Esophagus (tissue), 2 donors: ENCODE results near the gene UBXN11. TPM values are rescaled to one million over a fixed set of nuclear protein-coding genes. Genes with fewer than 3 reads are reported as not detected.
"Not testable (repeated sequence)": the region's sequence is repeated elsewhere in the genome, so short reads cannot be mapped to it uniquely, and the experiment has no call there.

ENCODE experiments used
- H3K27ac ChIP-seq, 2 donors: one replicate each; pipeline ENCODE4 v1.5.1; 2013; ENCODE audit warnings: low read depth in 2 of 2, mild to moderate bottlenecking in 2 of 2, inconsistent platforms in 1 of 2, low read length in 1 of 2, moderate library complexity in 1 of 2
- H3K27me3 ChIP-seq, 2 donors: one replicate each; pipeline ENCODE4 v1.6.1; 2013; ENCODE audit warnings: low read length in 2 of 2, control low read depth in 1 of 2, mild to moderate bottlenecking in 1 of 2; ENCODE audit not compliant: insufficient read depth in 2 of 2, control insufficient read depth in 1 of 2
- H3K36me3 ChIP-seq, 2 donors: one replicate each; pipeline ENCODE4 v1.6.1; 2013; ENCODE audit warnings: low read length in 1 of 2; ENCODE audit not compliant: control insufficient read depth in 2 of 2, insufficient read depth in 2 of 2
- H3K4me1 ChIP-seq, 2 donors: one replicate each; pipeline ENCODE4 v1.6.1; 2013; ENCODE audit warnings: low read length in 1 of 2; ENCODE audit not compliant: control insufficient read depth in 2 of 2, insufficient read depth in 2 of 2
- H3K4me3 ChIP-seq, 2 donors: one replicate each; pipeline ENCODE4 v1.5.1; 2013; ENCODE audit warnings: low read length in 2 of 2, mild to moderate bottlenecking in 2 of 2, low read depth in 1 of 2, moderate library complexity in 1 of 2
- H3K9me3 ChIP-seq, 2 donors: one replicate each; pipeline ENCODE4 v1.6.1; 2013; ENCODE audit warnings: mild to moderate bottlenecking in 2 of 2, low read depth in 1 of 2, low read length in 1 of 2, moderate library complexity in 1 of 2; ENCODE audit not compliant: control insufficient read depth in 2 of 2, insufficient read depth in 1 of 2
- WGBS, 2 donors: extraction: QIAGEN DNeasy Blood & Tissue Kit; methylation state at CpG; one replicate each; pipeline ENCODE4 v1.1.7; 2013; 5-methylcytosine and 5-hydroxymethylcytosine counted together
- polyA plus RNA-seq, 2 donors: library from polyadenylated mRNA; stranded (reverse); fragments of 200-250 nt; gene quantifications; one replicate each; pipeline ENCODE4 v1.2.3, GENCODE V29; 2013
- donor health status: healthy with polysubstance abuse.
- donor health status: Bipolar disorder and iron deficiency.

The UBXN11 gene
- polyA plus RNA-seq, 2 donors: 10.1 to 16.0 TPM

GRCh38 chr1:26314501-26314900, 8.1 kb upstream of the UBXN11 start:
- Histone ChIP-seq H3K27me3 (no peaks in the 10 kb centered on the region), H3K36me3 (peaks cover 0 to 2% of the 10 kb centered on the region in 2 donors), H3K4me3 (no peak overlapping the region), H3K9me3 (no peaks in the 10 kb centered on the region), H3K4me1 (peaks cover 0 to 4% of the 10 kb centered on the region in 2 donors), H3K27ac (no peak overlapping the region)
- 87% methylated on average over 5 of the region's 5 CpGs for WGBS, 2 donors

DNA sequence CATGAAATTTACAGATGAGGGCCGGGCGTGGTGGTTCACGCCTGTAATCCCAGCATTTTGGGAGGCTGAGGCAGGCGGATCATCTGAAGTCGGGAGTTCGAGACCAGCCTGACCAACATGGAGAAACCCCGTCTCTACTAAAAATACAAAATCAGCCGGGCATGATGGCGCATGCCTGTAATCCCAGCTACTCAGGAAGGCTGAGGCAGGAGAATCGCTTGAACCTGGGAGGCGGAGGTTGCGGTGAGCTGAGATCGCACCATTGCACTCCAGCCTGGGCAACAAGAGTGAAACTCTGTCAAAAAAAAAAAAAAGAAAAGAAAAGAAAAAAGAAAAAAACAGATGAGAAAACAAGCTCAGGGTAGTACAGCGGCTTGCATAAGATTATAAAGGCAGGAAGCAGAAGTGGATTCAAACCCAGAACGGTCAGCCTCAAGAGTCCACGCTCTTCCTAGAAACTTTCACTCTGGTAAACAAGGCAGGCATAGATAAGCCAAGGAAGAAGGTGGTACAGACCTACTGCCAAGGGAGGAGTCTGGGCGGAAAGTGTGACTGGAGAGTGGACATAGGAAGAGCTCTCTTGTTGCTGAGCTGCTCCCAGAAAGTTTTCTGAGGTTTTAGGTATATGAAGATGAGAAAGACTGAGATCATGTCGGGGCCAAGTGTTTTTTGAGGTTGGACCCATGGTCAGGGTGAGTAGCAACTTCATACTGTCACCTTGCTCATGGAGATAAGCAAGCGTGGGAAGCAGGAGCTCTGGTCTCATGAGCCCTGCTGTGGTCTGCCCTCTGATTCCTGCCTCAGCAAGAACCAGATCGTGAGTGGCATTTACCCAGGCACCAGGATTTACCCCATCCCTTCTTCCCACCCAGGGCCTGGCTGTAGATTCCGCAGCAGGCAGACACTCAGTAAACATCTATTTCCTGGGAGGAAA, 1.8 kb upstream of the UBXN11 start:
- not testable (repeated sequence) for H3K4me3 ChIP-seq, H3K36me3 ChIP-seq, H3K9me3 ChIP-seq, H3K27me3 ChIP-seq, H3K4me1 ChIP-seq, H3K27ac ChIP-seq
- WGBS, 2 donors: 78 to 80% methylated on average over 21 of the region's 21 CpGs

GRCh38 chr1:26307363-26307781, 936 bp upstream of the UBXN11 start:
- Histone ChIP-seq H3K4me3 (no peak overlapping the region), H3K36me3 (no peaks in the 10 kb centered on the region)
- WGBS, 2 donors: 34 to 36% methylated on average over 6 of the region's 6 CpGs

GRCh38 chr1:26305667-26306289, 658 bp downstream of the UBXN11 start:
- peak overlapping the region; percentile 73 to 79 for H3K4me3 ChIP-seq
- no peaks in the 10 kb centered on the region for H3K9me3 ChIP-seq
- H3K27me3 ChIP-seq: no peaks in the 10 kb centered on the region
- peak overlapping the region in 1 of 2 donors; percentile 62 for H3K27ac ChIP-seq
- H3K36me3 ChIP-seq: peaks cover 0 to 2% of the 10 kb centered on the region in 2 donors
- 23 to 26% methylated on average over 8 of the region's 8 CpGs for WGBS, 2 donors
- H3K4me1 ChIP-seq: peaks cover 0 to 7% of the 10 kb centered on the region in 2 donors

More at GRCh38 chr1:26307363-26307781, 936 bp upstream of the UBXN11 start:
- Histone ChIP-seq H3K9me3 (no peaks in the 10 kb centered on the region), H3K4me1 (peaks cover 0 to 7% of the 10 kb centered on the region in 2 donors), H3K27ac (peak overlapping the region in 1 of 2 donors; percentile 15), H3K27me3 (no peaks in the 10 kb centered on the region)

DNA sequence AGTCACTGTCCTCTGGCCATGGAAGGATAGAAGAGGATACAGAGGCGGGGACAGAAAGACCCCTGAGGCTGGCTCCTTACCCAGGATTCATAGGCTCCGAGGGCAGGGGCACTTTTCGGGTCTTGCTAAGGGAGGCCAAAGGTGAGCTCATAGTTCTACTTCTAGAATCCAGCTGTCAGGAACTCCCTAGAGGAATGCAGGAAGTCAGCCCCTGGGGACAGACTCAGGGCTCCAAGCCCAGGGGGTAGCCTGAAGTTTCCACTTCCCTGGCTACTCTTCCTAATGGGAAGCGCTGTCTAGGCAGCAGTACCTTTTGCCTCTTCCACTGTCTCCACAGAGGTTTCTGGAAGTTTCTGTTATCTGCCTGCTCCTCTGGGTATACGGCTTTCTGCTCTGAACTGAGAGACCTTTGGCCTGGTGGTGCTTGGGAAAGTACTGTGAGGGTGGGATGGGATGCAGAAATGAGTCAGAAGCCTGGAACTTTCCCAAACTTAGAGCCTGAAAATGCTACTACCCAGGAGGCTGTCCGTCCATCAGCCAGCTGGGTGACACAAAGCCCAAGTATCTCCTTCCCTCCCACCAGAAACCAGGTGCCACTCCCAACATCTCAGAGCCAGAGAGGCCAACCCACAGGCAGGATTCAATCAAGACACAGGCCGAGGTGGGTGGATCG, 3.6 kb downstream of the UBXN11 start:
- Histone ChIP-seq H3K4me3 (no peak overlapping the region), H3K27me3 (no peaks in the 10 kb centered on the region), H3K27ac (no peak overlapping the region), H3K36me3 (peaks cover 0 to 2% of the 10 kb centered on the region in 2 donors), H3K4me1 (peaks cover 0 to 7% of the 10 kb centered on the region in 2 donors), H3K9me3 (no peaks in the 10 kb centered on the region)
- 75% methylated on average over 8 of the region's 8 CpGs for WGBS, 2 donors

- Histone ChIP-seq H3K4me3 (no peak overlapping the region), H3K36me3 (peaks cover 0 to 2% of the 10 kb centered on the region in 2 donors), H3K9me3 (no peaks in the 10 kb centered on the region), H3K27ac (no peak overlapping the region), H3K27me3 (no peaks in the 10 kb centered on the region), H3K4me1 (peaks cover 0 to 2% of the 10 kb centered on the region in 2 donors)
- 77 to 78% methylated on average over 11 of the region's 11 CpGs for WGBS, 2 donors
These were observed 5.7 kb downstream of the UBXN11 start for GRCh38 chr1:26300578-26301275.

- 71 to 77% methylated on average over 6 of the region's 6 CpGs for WGBS, 2 donors
- H3K4me3 ChIP-seq: no peak overlapping the region
- H3K4me1 ChIP-seq: no peaks in the 10 kb centered on the region
- H3K27me3 ChIP-seq: no peaks in the 10 kb centered on the region
- no peaks in the 10 kb centered on the region for H3K9me3 ChIP-seq
- no peak overlapping the region for H3K27ac ChIP-seq
- H3K36me3 ChIP-seq: peaks cover 0 to 2% of the 10 kb centered on the region in 2 donors
These were observed 8.7 kb downstream of the UBXN11 start for GRCh38 chr1:26297791-26298124.

DNA sequence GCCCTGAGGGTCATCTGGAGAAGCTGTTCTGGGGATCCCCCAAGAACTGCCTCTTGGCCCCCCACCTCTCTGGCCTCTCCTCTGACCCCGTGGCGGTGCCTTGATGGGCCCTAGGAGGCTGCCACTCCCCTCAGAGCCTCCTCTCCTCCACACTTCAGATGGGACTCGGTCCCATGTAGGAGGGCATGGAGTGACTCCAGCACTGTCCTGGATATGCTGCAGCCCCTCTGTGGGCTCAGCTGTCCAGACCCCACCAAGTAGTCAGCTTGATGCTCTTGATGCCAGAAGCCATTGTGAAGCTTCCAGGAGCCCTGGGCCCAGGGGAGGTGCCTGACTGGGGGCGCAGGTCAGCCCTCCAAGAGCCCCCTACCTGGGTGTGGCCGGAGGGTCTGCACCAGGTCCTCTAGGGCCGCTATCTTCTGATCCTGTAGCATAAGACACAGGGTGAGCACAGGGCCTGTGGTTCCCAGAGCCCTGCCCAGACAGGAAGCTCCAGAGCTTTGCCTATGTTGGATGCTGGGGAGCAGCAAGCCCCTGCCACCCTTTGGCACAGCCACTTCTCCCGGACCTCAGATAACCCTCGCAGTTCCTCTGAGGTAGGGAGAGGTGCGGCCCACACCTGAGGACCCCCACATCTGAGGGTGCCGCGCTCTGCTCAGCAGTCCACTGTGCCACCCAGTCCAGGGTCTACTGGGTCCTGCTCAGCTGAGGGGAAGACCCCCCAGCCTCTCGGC, 9.2 kb downstream of the UBXN11 start:
- Histone ChIP-seq H3K36me3 (peaks cover 0 to 2% of the 10 kb centered on the region in 2 donors), H3K27me3 (no peaks in the 10 kb centered on the region)
- WGBS, 2 donors: 92 to 96% methylated on average over 12 of the region's 12 CpGs

More for the DNA sequence above, 9.2 kb downstream of the UBXN11 start:
- Histone ChIP-seq H3K4me1 (no peaks in the 10 kb centered on the region), H3K4me3 (no peak overlapping the region), H3K27ac (no peak overlapping the region), H3K9me3 (no peaks in the 10 kb centered on the region)
